ENCODE measurements around the gene REM1.

DNA sequence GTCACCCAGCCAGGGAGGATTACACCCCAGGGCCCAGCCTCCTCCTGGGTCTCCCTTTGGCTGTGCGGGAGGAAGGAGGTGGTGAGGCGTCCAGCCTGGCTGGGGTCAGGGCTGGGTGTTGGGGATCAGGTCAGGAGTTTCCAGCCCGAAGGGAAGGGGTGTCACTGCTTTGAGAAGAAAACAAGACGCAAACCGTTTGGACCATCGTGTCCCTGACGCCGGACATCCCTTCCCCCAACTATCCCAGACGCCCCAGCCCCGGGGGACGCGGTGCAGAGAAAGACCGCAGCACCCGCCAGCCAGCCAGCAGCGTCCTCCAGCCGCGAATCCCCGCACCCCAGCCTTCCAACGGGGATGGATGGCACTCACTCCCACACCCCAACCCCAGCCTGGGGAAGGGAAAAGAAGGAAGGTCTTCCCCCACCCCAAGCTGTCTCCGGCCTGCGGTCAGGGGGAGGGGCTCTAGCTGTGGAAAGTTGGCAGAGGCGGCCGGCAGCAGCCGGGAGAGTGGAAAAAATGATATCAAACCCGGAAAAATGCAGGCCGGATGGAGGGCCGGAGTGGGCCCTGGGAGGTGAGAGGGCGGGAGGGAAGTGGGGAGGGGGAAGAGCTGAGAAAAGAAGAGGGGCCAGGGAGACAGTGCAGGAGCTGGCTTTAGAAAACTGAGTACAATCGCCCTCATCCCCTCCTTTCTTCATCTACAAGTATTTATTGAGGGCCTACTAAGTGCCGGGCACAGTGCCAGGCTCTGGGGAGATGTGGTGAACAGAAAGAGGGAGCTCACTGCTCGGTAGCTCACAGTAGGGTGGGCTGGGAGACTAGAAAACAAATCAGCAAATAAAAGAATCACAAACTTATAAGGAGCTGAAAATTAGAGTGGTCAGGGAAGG, 10.6 kb downstream of the REM1 start:
- TF ChIP-seq, protein P1, sequence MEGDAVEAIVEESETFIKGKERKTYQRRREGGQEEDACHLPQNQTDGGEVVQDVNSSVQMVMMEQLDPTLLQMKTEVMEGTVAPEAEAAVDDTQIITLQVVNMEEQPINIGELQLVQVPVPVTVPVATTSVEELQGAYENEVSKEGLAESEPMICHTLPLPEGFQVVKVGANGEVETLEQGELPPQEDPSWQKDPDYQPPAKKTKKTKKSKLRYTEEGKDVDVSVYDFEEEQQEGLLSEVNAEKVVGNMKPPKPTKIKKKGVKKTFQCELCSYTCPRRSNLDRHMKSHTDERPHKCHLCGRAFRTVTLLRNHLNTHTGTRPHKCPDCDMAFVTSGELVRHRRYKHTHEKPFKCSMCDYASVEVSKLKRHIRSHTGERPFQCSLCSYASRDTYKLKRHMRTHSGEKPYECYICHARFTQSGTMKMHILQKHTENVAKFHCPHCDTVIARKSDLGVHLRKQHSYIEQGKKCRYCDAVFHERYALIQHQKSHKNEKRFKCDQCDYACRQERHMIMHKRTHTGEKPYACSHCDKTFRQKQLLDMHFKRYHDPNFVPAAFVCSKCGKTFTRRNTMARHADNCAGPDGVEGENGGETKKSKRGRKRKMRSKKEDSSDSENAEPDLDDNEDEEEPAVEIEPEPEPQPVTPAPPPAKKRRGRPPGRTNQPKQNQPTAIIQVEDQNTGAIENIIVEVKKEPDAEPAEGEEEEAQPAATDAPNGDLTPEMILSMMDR (IDR thresholded peaks at IDR 0.05) = no peak
- no peak for TF ChIP-seq EZH2 (IDR thresholded peaks at IDR 0.05)
